Colonic mucosa (tissue), 4 donors: ENCODE results near the gene RAPGEF4. TPM values are rescaled to one million over a fixed set of nuclear protein-coding genes. Genes with fewer than 3 reads are reported as not detected.

ENCODE experiments used
- DNase-seq: peaks from one replicate; pipeline ENCODE4 v3.0.0-alpha.2; 2020
- H3K27ac ChIP-seq: fragments of 200-600 bp; one replicate; pipeline ENCODE4 v1.8.0; 2021
- H3K27me3 ChIP-seq: fragments of 200-600 bp; one replicate; pipeline ENCODE4 v1.8.0; 2021
- H3K36me3 ChIP-seq: fragments of 200-600 bp; one replicate; pipeline ENCODE4 v1.8.0; 2021
- H3K4me1 ChIP-seq: fragments of 200-600 bp; one replicate; pipeline ENCODE4 v1.8.0; 2021; ENCODE audit warnings: mild to moderate bottlenecking
- H3K4me3 ChIP-seq: fragments of 200-600 bp; one replicate; pipeline ENCODE4 v1.8.0; 2021
- H3K9ac ChIP-seq, 2 donors: one replicate each; pipeline ENCODE4 v1.7.0; 2013; ENCODE audit warnings: control low read depth in 2 of 2, low read depth in 2 of 2, low read length in 2 of 2
- H3K9me3 ChIP-seq: fragments of 200-600 bp; one replicate; pipeline ENCODE4 v1.8.0; 2021
- intact Hi-C: fragments of 100-400 bp; cut with DNase I; formaldehyde crosslinking; loops from one replicate; pipeline ENCODE4 v1.14.1; 2022
- total RNA-seq, 2 donors: library from RNA; stranded (reverse); fragmentation: NEBNext Ultra II Directional in 1 of 2; extraction: Animal tissue kit (Norgen Biotek cat#: 25700) in 1 of 2; gene quantifications; one replicate each; pipeline ENCODE4 v1.2.1, GENCODE V29; 2021
- TF ChIP-seq, protein P1 (sequence below): fragments of 200-600 bp; IDR thresholded peaks from one replicate; pipeline ENCODE4 v1.8.0; 2022; ENCODE audit warnings: antibody characterized with exemption, mild to moderate bottlenecking
- donor health status: healthy.
- donor health status: DM: no; HTN: no; CAD: no.
- donor health status: DM: no; HTN: no; CAD: no.

Gene RAPGEF4
- total RNA-seq, 2 donors from 2014 or later = 1.3 to 1.5 TPM

GRCh38 chr2:172808156-172808555 is 72.5 kb downstream of the RAPGEF4 start:
- no peak overlapping the region for H3K27ac ChIP-seq
- intact Hi-C loops = loop anchor here (5.0 kb wide), 1 partner anchor 124 kb away; no protein-coding TSS in a partner anchor

DNA sequence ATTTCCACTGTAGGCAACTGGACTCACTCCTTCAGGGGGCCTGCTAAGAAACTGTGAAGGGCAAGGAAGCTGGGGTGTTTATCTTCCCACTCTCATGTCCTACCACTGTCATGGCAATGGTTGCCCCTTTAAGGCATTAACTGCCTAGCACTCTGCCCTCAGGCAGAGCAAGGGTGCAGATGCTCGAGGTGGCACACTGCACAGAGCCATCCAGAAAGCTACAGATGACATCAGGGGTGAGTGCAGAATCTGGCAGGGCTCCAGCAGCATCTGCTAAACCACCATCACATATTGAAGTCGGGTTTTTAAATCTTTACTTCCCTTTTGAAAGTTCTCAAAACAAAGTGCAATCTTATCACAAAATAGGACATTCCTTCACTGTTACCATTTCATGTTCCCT is 75.4 kb downstream of the RAPGEF4 start:
- no peak for DNase-seq
- Histone ChIP-seq H3K36me3 (no peaks in the 10 kb centered on the region), H3K27me3 (no peaks in the 10 kb centered on the region), H3K9ac (no peak overlapping the region), H3K4me1 (no peaks in the 10 kb centered on the region), H3K4me3 (no peak overlapping the region), H3K27ac (no peak overlapping the region), H3K9me3 (no peaks in the 10 kb centered on the region)
- TF ChIP-seq, protein P1, sequence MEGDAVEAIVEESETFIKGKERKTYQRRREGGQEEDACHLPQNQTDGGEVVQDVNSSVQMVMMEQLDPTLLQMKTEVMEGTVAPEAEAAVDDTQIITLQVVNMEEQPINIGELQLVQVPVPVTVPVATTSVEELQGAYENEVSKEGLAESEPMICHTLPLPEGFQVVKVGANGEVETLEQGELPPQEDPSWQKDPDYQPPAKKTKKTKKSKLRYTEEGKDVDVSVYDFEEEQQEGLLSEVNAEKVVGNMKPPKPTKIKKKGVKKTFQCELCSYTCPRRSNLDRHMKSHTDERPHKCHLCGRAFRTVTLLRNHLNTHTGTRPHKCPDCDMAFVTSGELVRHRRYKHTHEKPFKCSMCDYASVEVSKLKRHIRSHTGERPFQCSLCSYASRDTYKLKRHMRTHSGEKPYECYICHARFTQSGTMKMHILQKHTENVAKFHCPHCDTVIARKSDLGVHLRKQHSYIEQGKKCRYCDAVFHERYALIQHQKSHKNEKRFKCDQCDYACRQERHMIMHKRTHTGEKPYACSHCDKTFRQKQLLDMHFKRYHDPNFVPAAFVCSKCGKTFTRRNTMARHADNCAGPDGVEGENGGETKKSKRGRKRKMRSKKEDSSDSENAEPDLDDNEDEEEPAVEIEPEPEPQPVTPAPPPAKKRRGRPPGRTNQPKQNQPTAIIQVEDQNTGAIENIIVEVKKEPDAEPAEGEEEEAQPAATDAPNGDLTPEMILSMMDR = no peak
- intact Hi-C loops = no loop called here

More at GRCh38 chr2:172808156-172808555, 72.5 kb downstream of the RAPGEF4 start:
- TF ChIP-seq, protein P1 = no peak
- DNase-seq = no peak
- no peaks in the 10 kb centered on the region for H3K27me3 ChIP-seq
- no peaks in the 10 kb centered on the region for H3K36me3 ChIP-seq
- H3K4me1 ChIP-seq = no peaks in the 10 kb centered on the region
- H3K9ac ChIP-seq = no peak overlapping the region
- no peak overlapping the region for H3K4me3 ChIP-seq
- no peaks in the 10 kb centered on the region for H3K9me3 ChIP-seq

DNA sequence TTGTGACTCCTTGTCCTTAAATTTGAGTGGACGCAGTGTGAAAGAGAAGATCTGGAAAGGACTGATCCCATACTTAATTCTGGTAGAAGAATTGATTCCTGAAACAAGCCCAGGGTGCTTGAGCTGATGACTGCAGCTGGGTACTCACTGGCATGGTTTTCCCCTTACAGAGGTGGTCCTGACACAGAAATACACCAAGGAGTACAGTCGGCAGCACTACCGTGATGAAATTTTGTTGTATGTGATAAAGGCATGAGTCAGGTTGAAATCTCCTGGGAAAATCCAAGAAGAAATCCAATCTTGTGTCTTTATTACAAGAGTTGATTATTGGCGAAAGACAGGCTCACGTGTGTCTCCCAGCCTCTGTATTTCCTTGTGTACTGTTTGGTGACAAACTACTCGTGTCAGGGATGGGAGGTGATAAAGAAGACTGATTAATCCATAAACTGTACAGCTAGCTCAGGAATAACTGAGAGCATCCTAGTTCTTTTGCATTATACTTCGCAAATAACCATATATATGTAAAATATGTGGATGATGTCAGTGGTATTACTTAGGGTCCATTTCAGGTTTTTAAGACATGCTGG is 76.6 kb downstream of the RAPGEF4 start:
- Histone ChIP-seq H3K4me1 (no peaks in the 10 kb centered on the region), H3K4me3 (no peak overlapping the region), H3K9me3 (no peaks in the 10 kb centered on the region), H3K9ac (no peak overlapping the region), H3K27me3 (no peaks in the 10 kb centered on the region), H3K36me3 (no peaks in the 10 kb centered on the region), H3K27ac (no peak overlapping the region)
- intact Hi-C loops = no loop called here
- DNase-seq = no peak
- TF ChIP-seq, protein P1 = no peak

- Histone ChIP-seq H3K9ac (no peak overlapping the region), H3K27me3 (no peaks in the 10 kb centered on the region), H3K9me3 (no peaks in the 10 kb centered on the region), H3K36me3 (no peaks in the 10 kb centered on the region), H3K4me1 (no peaks in the 10 kb centered on the region), H3K4me3 (no peak overlapping the region), H3K27ac (no peak overlapping the region)
- DNase-seq = no peak
- TF ChIP-seq, protein P1 = peak; percentile 19
- intact Hi-C loops = no loop called here
Measured at GRCh38 chr2:172813314-172813888, 77.8 kb downstream of the RAPGEF4 start.

DNA sequence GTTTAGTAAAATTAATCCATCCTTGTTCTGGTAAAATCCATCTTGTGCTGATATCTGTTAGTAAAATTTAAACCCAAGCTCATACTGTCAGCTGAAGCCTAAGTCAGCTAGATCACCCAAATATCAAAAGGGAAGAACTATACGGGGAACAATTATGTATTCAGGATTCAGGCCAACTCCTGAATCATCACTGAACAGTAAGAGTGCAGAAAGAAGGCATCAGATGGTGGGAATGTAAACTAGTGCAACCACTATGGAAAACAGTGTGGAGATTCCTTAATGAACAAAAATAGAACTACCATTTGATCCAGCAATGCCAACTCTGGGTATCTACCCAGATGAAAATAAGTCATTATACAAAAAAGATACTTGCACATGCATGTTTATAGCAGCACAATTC is 81.8 kb downstream of the RAPGEF4 start:
- no peaks in the 10 kb centered on the region for H3K9me3 ChIP-seq
- no peaks in the 10 kb centered on the region for H3K36me3 ChIP-seq
- H3K27me3 ChIP-seq = no peaks in the 10 kb centered on the region
- no peak overlapping the region for H3K27ac ChIP-seq
- no peak for DNase-seq
- TF ChIP-seq, protein P1 = no peak
- intact Hi-C loops = no loop called here
- H3K4me1 ChIP-seq = no peaks in the 10 kb centered on the region
- no peak overlapping the region for H3K9ac ChIP-seq
- no peak overlapping the region for H3K4me3 ChIP-seq
